Endometrial microvascular endothelial cells (primary cell): ENCODE data around the gene THTPA. TPM values are rescaled to one million over a fixed set of nuclear protein-coding genes. Genes with fewer than 3 reads are reported as not detected.
"Not testable (repeated sequence)": the region's sequence is repeated elsewhere in the genome, so short reads cannot be mapped to it uniquely, and the experiment has no call there.

Source experiments
- in situ Hi-C: cut with HindIII; loops from 2 replicates; pipeline ENCODE4 v1.10.0; 2017; ENCODE audit warnings: low sequenced_read_pairs, low pct_unique_long_range_greater_than_20kb; ENCODE audit errors: inconsistent ontology term
- total RNA-seq: library from RNA; depleted of rRNA; stranded (reverse); fragments of >200 nt; gene quantifications from one replicate; pipeline ENCODE4 v1.2.3, GENCODE V29; 2015; ENCODE audit errors: inconsistent ontology term

THTPA gene
- total RNA-seq, 1 donor from 2014 or later: 10.6 TPM

- in situ Hi-C loops: no loop called here
These were observed 22.7 kb downstream of the THTPA start, which contains the start of gene JPH4 for GRCh38 chr14:23578560-23579310. Gene JPH4, minus strand, starts transcription at chr14:23578790. Its CDS starts 1,337 bp downstream, at chr14:23577453.

- in situ Hi-C loops: no loop called here
These were observed 23.2 kb downstream of the THTPA start for GRCh38 chr14:23579311-23579630.

DNA sequence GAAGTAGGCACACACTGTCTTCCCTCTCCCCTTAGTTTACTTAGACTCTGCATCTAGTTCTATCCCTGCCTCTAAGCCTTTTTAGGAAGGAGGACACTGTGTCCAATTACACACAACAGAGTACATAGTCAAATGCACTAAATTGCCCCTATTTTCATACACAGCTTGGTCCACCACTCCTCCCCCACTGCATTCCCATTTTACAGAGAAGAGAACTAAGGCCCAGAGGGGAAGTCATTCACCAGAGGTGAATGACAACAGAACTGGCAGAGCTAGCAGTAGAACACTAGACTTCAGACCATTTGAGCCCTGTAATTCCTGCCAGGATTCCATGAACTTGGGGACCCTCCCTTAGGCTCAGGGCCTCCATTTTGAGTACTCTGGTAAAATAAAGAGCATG is 23.7 kb downstream of the THTPA start:
- in situ Hi-C loops: no loop called here

GRCh38 chr14:23580152-23580926 is 24.3 kb downstream of the THTPA start:
- in situ Hi-C loops: no loop called here

DNA sequence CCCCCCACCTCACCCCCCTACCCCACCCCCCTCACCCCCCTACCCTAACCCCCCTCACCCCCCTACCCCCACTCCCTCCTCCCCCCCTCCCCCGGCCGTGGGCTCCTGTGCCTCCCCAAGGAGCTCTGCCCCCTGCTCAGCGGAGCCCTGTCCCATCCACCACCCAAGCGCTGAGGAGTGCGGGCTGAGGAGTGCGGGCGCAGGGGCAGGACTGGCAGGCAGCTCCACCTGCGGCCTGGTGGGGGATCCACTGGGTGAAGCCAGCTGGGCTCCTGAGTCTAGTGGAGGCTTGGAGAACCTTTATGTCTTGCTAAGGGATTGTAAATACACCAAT is 24.8 kb downstream of the THTPA start:
- in situ Hi-C loops: no loop called here

DNA sequence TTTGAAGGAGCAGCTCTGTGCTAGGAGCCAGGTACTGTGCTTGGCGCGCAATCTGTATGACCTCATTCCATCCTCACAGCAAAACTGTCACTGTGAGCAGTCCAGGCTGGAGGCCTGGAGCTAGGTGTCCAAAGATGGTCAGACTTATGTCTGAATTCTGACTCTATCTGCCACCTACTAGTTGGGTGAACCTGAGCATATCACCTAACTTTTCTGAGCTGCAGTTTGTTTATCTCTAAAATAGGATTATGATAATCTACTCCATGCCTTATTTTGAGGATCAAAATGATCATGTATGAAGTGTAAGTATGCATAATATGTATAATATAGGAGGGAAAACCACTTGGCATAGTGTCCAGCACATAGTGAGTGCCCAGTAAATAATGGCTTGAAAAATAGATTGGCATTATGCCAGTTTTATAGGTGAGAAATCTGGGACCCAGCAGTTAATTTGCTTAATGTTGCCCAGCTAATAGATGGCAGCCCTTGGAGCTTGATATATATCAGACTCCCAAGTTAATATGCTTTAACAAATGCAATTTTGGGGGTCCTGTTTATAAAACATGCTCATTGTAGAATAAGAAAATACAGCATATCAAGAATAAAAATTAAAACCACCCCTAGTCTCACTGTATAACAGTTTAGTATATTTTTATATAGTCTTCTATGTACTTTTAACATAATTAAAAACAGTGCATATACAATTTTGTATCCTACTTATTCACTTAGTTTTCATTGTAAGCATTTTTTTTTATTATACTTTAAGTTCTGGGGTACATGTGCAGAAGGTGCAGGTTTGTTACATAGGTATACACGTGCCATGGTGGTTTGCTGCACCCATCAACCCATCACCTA is 27.1 kb downstream of the THTPA start:
- in situ Hi-C loops: no loop called here

- in situ Hi-C loops: not testable (repeated sequence)
These were observed 27.9 kb downstream of the THTPA start for GRCh38 chr14:23583761-23584526.

GRCh38 chr14:23584527-23585203 is 28.6 kb downstream of the THTPA start:
- in situ Hi-C loops: not testable (repeated sequence)

DNA sequence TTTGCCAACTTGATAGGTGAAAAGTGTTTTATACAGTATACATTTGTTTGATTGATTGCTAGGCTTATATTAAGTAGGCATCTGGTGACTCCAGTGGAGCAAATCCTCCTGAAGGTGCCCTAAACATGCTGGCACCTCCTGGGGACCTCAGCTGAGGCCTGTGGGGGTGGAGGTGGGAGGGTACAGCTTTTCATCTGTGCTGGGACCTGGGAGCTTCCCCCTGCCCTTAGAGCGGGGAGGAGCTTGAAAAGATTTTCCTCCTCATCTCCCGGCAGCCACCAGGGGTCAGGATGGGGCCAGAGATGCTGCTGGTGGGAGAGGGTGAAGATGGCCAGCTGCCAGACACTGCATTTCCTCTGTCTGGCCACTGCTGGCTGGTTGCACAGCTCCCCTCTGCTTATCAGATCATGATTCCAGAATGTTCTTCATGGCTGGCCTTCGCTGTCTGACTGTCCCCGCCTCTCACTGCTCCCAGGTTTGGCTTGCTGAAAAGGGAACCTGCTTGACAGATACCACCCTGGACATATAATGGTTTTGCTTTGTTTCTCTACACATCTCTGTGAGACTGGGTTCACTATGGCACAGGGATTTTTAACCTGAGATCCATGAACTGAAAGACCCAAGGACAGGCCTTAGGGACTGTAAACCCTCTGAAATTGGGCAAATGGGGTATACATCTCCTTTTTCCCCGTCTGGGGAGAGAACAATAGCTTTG is 33.0 kb downstream of the THTPA start:
- in situ Hi-C loops: no loop called here

DNA sequence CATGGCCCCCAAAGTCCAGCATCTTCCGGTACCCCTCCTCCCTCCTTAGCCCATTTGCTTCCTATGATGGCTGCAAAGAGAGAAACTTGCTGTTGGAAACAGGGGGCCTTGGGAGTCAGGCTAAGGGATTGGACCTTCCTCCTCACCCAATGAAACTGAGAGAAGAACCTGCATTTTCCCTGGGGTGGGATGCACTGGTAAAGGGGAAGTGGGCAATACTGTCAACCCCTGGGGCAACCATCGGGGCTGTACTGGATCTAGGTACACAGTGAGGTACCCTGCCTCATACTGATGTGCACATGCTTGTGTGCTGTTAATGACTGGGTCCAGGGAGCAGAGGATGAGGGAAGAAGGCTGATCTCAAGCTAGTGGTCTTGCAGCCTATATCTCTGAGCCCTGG is 33.5 kb downstream of the THTPA start:
- in situ Hi-C loops: no loop called here

DNA sequence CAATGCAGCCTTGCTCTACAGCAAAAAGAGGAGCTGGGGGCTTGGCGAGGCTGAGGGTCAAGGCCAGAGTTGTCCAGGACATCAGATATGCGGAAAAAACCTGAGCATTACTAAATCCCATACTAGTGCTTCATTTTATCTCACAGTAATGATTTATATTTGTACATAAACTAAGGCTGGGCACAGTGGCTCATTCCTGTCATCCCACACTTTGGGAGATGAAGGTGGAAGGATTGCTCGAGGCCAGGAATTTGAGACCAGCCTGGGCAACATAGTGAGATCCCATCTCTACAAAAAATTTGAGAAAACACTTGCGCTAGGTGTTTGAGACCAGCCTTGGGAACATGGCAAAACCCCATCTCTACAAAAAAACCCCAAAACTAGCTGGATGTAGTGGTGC is 34.1 kb downstream of the THTPA start:
- in situ Hi-C loops: no loop called here

DNA sequence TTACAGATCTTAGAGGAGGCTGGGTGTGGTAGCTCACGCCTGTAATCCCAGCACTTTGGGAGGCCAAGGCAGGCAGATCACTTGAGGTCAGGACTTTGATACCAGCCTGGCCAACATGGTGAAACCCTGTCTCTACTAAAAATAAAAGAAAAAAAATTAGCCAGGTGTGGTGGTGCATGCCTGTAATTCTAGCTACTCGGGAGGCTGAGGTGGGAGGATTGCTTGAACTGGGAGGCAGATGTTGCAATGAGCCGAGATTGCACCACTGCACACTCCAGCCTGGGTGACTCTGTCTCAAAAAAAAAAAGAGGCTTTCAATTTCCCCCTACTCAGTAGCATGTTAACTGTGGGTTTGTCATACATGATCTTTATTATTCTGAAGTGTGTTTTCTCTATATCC is 38.1 kb downstream of the THTPA start:
- in situ Hi-C loops: not testable (repeated sequence)

- in situ Hi-C loops: no loop called here
These were observed 44.2 kb downstream of the THTPA start for GRCh38 chr14:23600322-23600707.

DNA sequence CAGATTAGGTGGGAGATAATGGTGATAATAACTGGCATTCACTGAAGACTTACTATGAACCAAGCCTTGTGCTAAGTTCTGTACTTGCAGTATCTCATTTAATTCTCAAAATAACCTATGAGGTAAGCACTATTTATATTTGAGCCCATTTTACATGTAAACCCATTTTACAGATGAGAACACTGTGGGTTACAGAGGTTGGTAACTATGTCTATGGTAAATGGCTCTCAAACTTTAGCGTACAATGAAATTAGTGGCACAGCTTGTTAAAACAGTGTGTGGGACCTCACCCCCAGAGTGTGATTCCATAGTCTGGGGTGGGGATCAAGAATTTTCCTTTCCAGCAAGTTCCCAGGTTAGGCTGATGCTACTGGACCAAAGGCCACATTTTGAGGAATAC is 44.7 kb downstream of the THTPA start:
- in situ Hi-C loops: no loop called here

GRCh38 chr14:23601424-23601823 is 45.4 kb downstream of the THTPA start:
- in situ Hi-C loops: no loop called here

DNA sequence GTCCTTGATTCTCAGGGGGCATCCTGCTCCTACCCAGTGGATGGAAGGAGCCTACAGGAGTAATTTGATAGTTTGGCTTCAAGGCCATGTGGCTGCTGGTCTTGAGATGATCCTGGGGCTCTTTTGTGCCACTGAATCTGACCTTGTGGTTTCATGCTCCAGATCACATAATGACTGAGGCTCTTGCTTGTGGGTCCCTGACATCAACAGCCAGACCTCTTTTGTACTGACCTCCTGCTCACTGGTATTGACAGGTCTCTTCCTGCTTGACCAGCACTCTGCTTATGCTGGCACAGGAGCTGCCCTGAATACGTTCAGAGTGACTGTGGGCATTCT is 45.7 kb downstream of the THTPA start:
- in situ Hi-C loops: no loop called here

DNA sequence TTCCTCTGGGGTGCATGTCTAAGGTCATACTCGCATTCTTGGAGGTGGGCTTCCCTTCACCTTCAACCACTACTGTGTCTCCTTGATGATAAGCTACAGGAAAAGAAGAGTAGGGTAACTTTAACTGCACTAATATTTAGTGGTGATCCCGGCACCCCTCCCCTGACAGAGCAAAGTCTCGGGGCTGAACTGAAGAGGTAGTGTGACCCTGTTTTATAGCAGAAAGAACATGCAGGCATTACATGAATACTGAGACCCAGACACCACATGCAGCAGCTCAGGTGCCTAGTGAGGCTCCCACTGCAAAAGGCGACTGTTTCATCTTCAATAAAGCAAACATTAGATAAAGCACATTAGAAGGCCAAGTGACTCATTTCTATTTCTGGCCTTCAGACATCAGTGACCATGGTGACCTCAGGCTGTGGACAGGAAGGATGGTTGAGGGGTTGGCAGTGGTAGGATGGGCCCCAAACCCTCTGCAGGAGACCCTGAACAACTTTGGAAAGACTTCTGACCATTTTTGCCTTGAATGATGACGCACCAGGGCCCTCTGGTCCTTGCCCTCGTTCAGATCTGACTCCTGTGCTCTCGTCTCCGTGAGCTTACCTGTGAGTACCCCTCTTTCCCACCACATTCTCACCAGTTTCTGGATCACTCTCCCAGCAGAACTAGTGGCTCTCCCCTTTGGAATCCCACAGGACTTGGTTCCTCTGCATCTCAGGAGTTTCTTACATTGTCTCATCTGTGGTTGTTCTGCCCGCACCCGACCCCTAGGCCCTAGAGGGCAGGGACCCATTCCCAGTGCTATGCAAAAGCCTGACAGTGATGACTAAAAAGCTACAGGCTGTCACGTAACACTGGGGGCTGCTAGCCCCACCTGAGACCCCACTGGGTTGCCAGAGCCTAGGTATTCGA is 46.4 kb downstream of the THTPA start:
- in situ Hi-C loops: no loop called here
